Endothelial cell of umbilical vein (primary cell): Measurements from ENCODE around the gene STC2. TPM values are rescaled to one million over a fixed set of nuclear protein-coding genes. Genes with fewer than 3 reads are reported as not detected.

ENCODE experiments used
- BruUV-seq: library from RNA; stranded (reverse); fragments of 400-500 nt; replicated peaks from 2 replicates; lab custom pipeline; 2021; lab: Mats Ljungman, UMichigan
- CTCF ChIA-PET: fragments of 300-600, 350-600 bp; sonication (Branson Sonifier 250); formaldehyde crosslinking; loops from one replicate; lab custom pipeline; 2021; ENCODE audit warnings: antibody characterized with exemption, inconsistent platforms; lab: Charles Lee
- POLR2A ChIA-PET: fragments of 300-600, 350-600 bp; sonication (Branson Sonifier 250); formaldehyde crosslinking; loops from one replicate; lab custom pipeline; 2021; ENCODE audit warnings: antibody characterized with exemption, inconsistent platforms; lab: Charles Lee
- DNase-seq: peaks from one replicate; pipeline ENCODE4 v3.0.0-alpha.2; 2011; ENCODE audit warnings: low read depth, low spot score
- FAIRE-seq: peaks from 2 replicates; lab custom pipeline; 2011; peaks lifted over from hg19 to GRCh38; lab: Jason Lieb, UNC
- H2AFZ ChIP-seq: 2 replicates; pipeline ENCODE4 v1.6.0; 2012; ENCODE audit warnings: low read depth, low read length, control low read depth, inconsistent platforms
- H3K27ac ChIP-seq: 2 replicates; pipeline ENCODE4 v1.5.1; 2011; ENCODE audit warnings: low read depth, mild to moderate bottlenecking, control low read depth, low read length, moderate library complexity; ENCODE audit not compliant: insufficient read depth
- H3K27me3 ChIP-seq, 2 experiments: 2 replicates each; pipeline versions ENCODE4 v1.6.0 to v1.6.1; 2011; ENCODE audit warnings: low read length in 2 of 2, mixed read lengths in 1 of 2; ENCODE audit not compliant: control insufficient read depth in 2 of 2, insufficient read depth in 2 of 2
- H3K36me3 ChIP-seq, 2 experiments: 2 replicates in 1 of 2; 3 replicates in 1 of 2; pipeline ENCODE4 v1.5.1; 2011; ENCODE audit warnings: low read length in 2 of 2, mild to moderate bottlenecking in 1 of 2, moderate library complexity in 1 of 2; ENCODE audit not compliant: control insufficient read depth in 2 of 2, insufficient read depth in 2 of 2; ENCODE audit errors: extremely low read depth in 1 of 2
- H3K4me1 ChIP-seq: 3 replicates; pipeline ENCODE4 v1.5.1; 2011; ENCODE audit warnings: mild to moderate bottlenecking, low read length; ENCODE audit not compliant: control insufficient read depth, insufficient read depth; ENCODE audit errors: extremely low read depth
- H3K4me2 ChIP-seq: 2 replicates; pipeline ENCODE4 v1.6.1; 2011; ENCODE audit warnings: low read length, control low read depth, mixed read lengths; ENCODE audit not compliant: insufficient read depth
- H3K4me3 ChIP-seq, 3 experiments: fragments of 200-600 bp in 1 of 3; sonication (generic), shearing (Covaris generic) in 1 of 3; replicated peaks in 1 of 3; 2 replicates each; pipeline ENCODE4 v1.5.1; 2011 to 2016; ENCODE audit warnings: control low read depth in 3 of 3, low read length in 3 of 3, mild to moderate bottlenecking in 2 of 3, inconsistent platforms in 1 of 3, low read depth in 1 of 3, moderate library complexity in 1 of 3; ENCODE audit not compliant: insufficient read depth in 1 of 3
- H3K79me2 ChIP-seq: 2 replicates; pipeline ENCODE4 v1.6.0; 2012; ENCODE audit warnings: low read length, inconsistent platforms; ENCODE audit not compliant: control insufficient read depth, insufficient read depth
- H3K9ac ChIP-seq: replicated peaks from 2 replicates; pipeline ENCODE3; 2011; ENCODE audit warnings: low read length, control low read depth; ENCODE audit not compliant: insufficient read depth; ENCODE audit errors: extremely low read depth
- H3K9me1 ChIP-seq: replicated peaks from 3 replicates; pipeline ENCODE4 v1.6.0; 2011; ENCODE audit warnings: mild to moderate bottlenecking, low read length; ENCODE audit not compliant: control insufficient read depth, insufficient read depth; ENCODE audit errors: extremely low read depth
- H3K9me3 ChIP-seq: replicated peaks from 2 replicates; pipeline ENCODE4 v1.5.1; 2012; ENCODE audit warnings: low read length, inconsistent platforms; ENCODE audit not compliant: control insufficient read depth, insufficient read depth
- H4K20me1 ChIP-seq: replicated peaks from 2 replicates; pipeline ENCODE3; 2011; ENCODE audit warnings: mild to moderate bottlenecking, low read length; ENCODE audit not compliant: control insufficient read depth, insufficient read depth; ENCODE audit errors: extremely low read depth
- FOS ChIP-seq: IDR thresholded peaks from 2 replicates; pipeline ENCODE4 v1.6.1; 2011; ENCODE audit warnings: mild to moderate bottlenecking, low read length, moderate library complexity, borderline replicate concordance; ENCODE audit not compliant: insufficient read depth
- GATA2 ChIP-seq: IDR thresholded peaks from 2 replicates; pipeline ENCODE4 v1.7.0; 2011; ENCODE audit warnings: low read depth, mild to moderate bottlenecking, moderate library complexity, mixed read lengths, low read length; ENCODE audit not compliant: insufficient read length, insufficient read depth
- POLR2A ChIP-seq: IDR thresholded peaks from 2 replicates; pipeline ENCODE4 v1.6.1; 2012; ENCODE audit warnings: low read depth, mild to moderate bottlenecking, control low read depth, low read length
- POLR2AphosphoS5 ChIP-seq: IDR thresholded peaks from 2 replicates; pipeline ENCODE4 v1.6.1; 2012; ENCODE audit warnings: low read depth, mild to moderate bottlenecking, control low read depth, low read length, moderate library complexity; ENCODE audit not compliant: insufficient read depth
- dilution Hi-C: fragments of 300-500 bp; cut with MboI; formaldehyde crosslinking; loops from one replicate; pipeline ENCODE4 v1.15.0; 2019; ENCODE audit warnings: low sequenced_read_pairs; ENCODE audit not compliant: extremely low pct_ligation_motif_present
- intact Hi-C: fragments of 100-400 bp; cut with micrococcal nuclease; formaldehyde crosslinking; loops from one replicate; pipeline ENCODE4 v1.10.0; 2022
- polyA plus RNA-seq, 4 experiments: library from polyadenylated mRNA; depleted of rRNA in 3 of 4; stranded (reverse) in 3 of 4; unstranded in 1 of 4; fragments of >200 nt; gene quantifications; 2 replicates each; pipeline versions ENCODE4 v1.2.1 to v1.2.3, GENCODE V29; 2011 to 2012; ENCODE audit warnings: missing spikeins in 1 of 4
- total RNA-seq: library from RNA; stranded (reverse); gene quantifications from 2 replicates; pipeline ENCODE4 v1.2.3, GENCODE V29; 2021
- TF ChIP-seq, protein P1 (sequence below): IDR thresholded peaks from 2 replicates; pipeline ENCODE4 v1.6.1; 2011; ENCODE audit not compliant: insufficient read depth, insufficient read length

STC2 gene
- total and polyA plus RNA-seq, 2 donors (not counting 3 experiments of a cell fraction or from before 2014, with no cell fraction given) = 19.0 to 26.9 TPM

DNA sequence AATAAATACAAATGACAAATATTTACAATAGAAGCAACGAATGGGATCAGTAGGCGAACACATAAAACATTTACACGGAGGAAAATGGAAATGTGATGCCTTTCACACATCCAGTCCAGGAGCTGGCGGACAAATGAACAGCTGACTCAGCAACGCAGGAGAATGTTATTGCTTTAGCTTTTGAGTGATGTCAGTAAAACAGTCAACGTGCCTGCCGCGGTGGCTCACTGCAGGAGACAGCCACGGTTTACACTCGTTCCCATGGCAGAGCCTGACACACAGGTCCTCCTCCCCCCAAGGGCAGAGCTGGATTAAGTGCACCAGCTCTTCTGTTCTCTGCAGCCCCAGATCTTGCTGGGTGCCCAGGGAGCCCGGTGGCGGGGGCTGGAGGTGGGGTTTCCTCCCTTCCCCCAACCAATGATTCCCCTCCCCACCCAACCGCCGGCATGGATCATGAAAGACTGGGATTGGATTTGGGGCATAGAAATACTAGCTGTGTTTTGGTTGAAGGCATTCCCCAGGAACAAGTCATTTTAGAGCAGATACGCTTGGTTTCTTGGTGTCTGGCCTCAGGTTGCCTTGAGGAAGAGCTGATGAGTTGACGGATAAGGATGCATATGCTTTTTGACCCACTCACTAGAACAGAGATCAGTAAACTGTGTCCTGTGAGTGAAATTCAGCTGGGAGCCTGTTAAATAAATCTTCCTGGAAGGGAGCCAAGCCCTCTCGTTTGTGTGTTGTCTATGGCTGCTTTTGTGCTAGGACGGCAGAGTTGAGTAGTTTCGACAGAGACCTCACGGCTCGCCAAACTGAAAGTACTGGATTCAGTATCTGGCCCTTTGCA is 12.5 kb downstream of the STC2 start:
- no peak overlapping the region for H3K4me3 ChIP-seq
- no peak overlapping the region for H3K27ac ChIP-seq
- no peaks in the 10 kb centered on the region for H3K79me2 ChIP-seq
- dilution Hi-C loops (no loop called here), intact Hi-C loops (no loop called here)
- H3K27me3 ChIP-seq = no peaks in the 10 kb centered on the region
- BruUV-seq = no TSS peak
- H3K4me1 ChIP-seq = no peaks in the 10 kb centered on the region
- no peaks in the 10 kb centered on the region for H3K9me3 ChIP-seq
- peaks cover 0 to 9% of the 10 kb centered on the region in 2 experiments for H3K36me3 ChIP-seq
- H4K20me1 ChIP-seq = no peaks in the 10 kb centered on the region
- DNase-seq = no peak
- CTCF ChIA-PET = interaction anchor here (0.6 to 3.8 kb wide), 7 partner anchors 10 to 266 kb away, joined by 3 to 33 read pairs (median 3); no protein-coding TSS in a partner anchor
- no peak overlapping the region for H2AFZ ChIP-seq
- TF ChIP-seq POLR2A (no peak), POLR2AphosphoS5 (peak; percentile 33)
- no peaks in the 10 kb centered on the region for H3K9me1 ChIP-seq
- no peak overlapping the region for H3K9ac ChIP-seq
- H3K4me2 ChIP-seq = no peak overlapping the region
- peak; percentile 53 for FAIRE-seq
- POLR2A ChIA-PET = no interaction called here

DNA sequence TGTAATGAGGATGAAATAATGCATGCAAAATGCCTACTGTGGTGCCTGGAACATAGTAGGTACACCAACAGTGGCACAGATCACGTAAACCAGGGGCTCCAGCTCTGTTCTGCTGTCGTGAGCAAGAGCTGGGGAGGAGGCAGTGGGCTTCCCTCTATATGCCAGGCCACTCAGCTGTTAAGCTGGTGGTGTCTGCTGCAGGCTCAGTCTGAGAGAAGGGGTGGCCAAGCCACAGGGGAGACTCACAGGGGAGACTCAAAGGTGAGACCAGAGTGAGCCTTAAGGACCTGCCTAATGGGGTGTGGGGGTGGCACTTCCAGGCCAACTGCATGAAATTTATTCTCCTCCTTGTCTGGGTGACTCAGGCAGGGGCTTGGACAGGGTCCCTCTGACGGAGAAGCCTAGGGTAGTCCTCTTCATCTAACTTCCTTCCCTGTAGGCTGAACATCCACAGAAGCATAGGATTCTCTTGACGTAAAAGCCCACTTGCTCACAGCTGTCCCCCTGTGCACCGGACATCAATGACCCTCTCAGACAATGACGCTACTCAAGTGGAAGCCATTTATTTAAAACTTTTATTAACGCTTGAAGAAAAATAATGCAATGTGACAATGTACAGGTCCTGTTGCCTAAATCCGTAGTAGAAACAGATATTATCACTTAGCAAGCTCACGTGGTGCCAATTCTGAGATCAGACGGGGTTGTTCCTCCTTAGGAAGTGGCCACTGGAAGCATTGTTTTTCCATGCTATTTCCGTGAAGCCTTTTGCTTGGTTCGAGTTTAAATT is 13.9 kb downstream of the STC2 start:
- FAIRE-seq (no peak), DNase-seq (no peak)
- H3K4me1 ChIP-seq = no peaks in the 10 kb centered on the region
- H3K4me2 ChIP-seq = no peak overlapping the region
- intact Hi-C loops (loop anchor here (1.0 kb wide), 1 partner anchor 10 kb away; no protein-coding TSS in a partner anchor), dilution Hi-C loops (no loop called here)
- H3K9ac ChIP-seq = no peak overlapping the region
- TF ChIP-seq POLR2A (peak; percentile 38), GATA2 (peak; percentile 13), FOS (no peak)
- TF ChIP-seq, protein P1, sequence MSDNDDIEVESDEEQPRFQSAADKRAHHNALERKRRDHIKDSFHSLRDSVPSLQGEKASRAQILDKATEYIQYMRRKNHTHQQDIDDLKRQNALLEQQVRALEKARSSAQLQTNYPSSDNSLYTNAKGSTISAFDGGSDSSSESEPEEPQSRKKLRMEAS = no peak
- H3K79me2 ChIP-seq = no peaks in the 10 kb centered on the region
- no peak overlapping the region for H2AFZ ChIP-seq
- BruUV-seq = no TSS peak
- H3K4me3 ChIP-seq = no peak overlapping the region
- no peaks in the 10 kb centered on the region for H3K9me3 ChIP-seq
- H3K27ac ChIP-seq = no peak overlapping the region
- ChIA-PET POLR2A (no interaction called here), CTCF (interaction anchor here (2.0 to 3.8 kb wide), 2 partner anchors 17 to 20 kb away, joined by 10 to 33 read pairs (median 14); no protein-coding TSS in a partner anchor)
- no peaks in the 10 kb centered on the region for H3K9me1 ChIP-seq
- H4K20me1 ChIP-seq = no peaks in the 10 kb centered on the region
- H3K27me3 ChIP-seq = no peaks in the 10 kb centered on the region
- peaks cover 0 to 7% of the 10 kb centered on the region in 2 experiments for H3K36me3 ChIP-seq
